ENCODE results near the gene ARHGEF7.

Gene ARHGEF7

GRCh38 chr13:111211789-111212516, 96.8 kb downstream of the ARHGEF7 start:
- H3K27me3 ChIP-seq (ENCODE audit: control insufficient read depth, insufficient read depth, low read length): no peaks in the 10 kb centered on the region
- H3K4me1 ChIP-seq (ENCODE audit: control insufficient read depth, insufficient read depth, low read length): peaks cover 8% of the 10 kb centered on the region
- H3K9me3 ChIP-seq (ENCODE audit: control insufficient read depth, low read length): no peaks in the 10 kb centered on the region
- no peaks in the 10 kb centered on the region for H3K36me3 ChIP-seq (ENCODE audit: control insufficient read depth, insufficient read depth, low read length)
- H3K9ac ChIP-seq (ENCODE audit: low read length): no peak overlapping the region
- H3K4me3 ChIP-seq (ENCODE audit: low read length): no peak overlapping the region

GRCh38 chr13:111212517-111212873, 97.4 kb downstream of the ARHGEF7 start:
- Histone ChIP-seq H3K36me3 (ENCODE audit: control insufficient read depth, insufficient read depth, low read length) (no peaks in the 10 kb centered on the region), H3K4me1 (ENCODE audit: control insufficient read depth, insufficient read depth, low read length) (peaks cover 8% of the 10 kb centered on the region), H3K4me3 (ENCODE audit: low read length) (no peak overlapping the region), H3K9ac (ENCODE audit: low read length) (no peak overlapping the region), H3K9me3 (ENCODE audit: control insufficient read depth, low read length) (no peaks in the 10 kb centered on the region), H3K27me3 (ENCODE audit: control insufficient read depth, insufficient read depth, low read length) (no peaks in the 10 kb centered on the region)

GRCh38 chr13:111213964-111214726, 99.0 kb downstream of the ARHGEF7 start:
- Histone ChIP-seq H3K9me3 (ENCODE audit: control insufficient read depth, low read length) (no peaks in the 10 kb centered on the region), H3K4me3 (ENCODE audit: low read length) (no peak overlapping the region), H3K27me3 (ENCODE audit: control insufficient read depth, insufficient read depth, low read length) (no peaks in the 10 kb centered on the region), H3K9ac (ENCODE audit: low read length) (no peak overlapping the region), H3K36me3 (ENCODE audit: control insufficient read depth, insufficient read depth, low read length) (no peaks in the 10 kb centered on the region), H3K4me1 (ENCODE audit: control insufficient read depth, insufficient read depth, low read length) (peaks cover 8% of the 10 kb centered on the region)

GRCh38 chr13:111215081-111216047, 100.3 kb downstream of the ARHGEF7 start:
- no peak overlapping the region for H3K9ac ChIP-seq (ENCODE audit: low read length)
- no peaks in the 10 kb centered on the region for H3K27me3 ChIP-seq (ENCODE audit: control insufficient read depth, insufficient read depth, low read length)
- H3K9me3 ChIP-seq (ENCODE audit: control insufficient read depth, low read length): no peaks in the 10 kb centered on the region
- H3K4me3 ChIP-seq (ENCODE audit: low read length): no peak overlapping the region
- H3K4me1 ChIP-seq (ENCODE audit: control insufficient read depth, insufficient read depth, low read length): no peaks in the 10 kb centered on the region
- no peaks in the 10 kb centered on the region for H3K36me3 ChIP-seq (ENCODE audit: control insufficient read depth, insufficient read depth, low read length)

- Histone ChIP-seq H3K9me3 (ENCODE audit: control insufficient read depth, low read length) (no peaks in the 10 kb centered on the region), H3K9ac (ENCODE audit: low read length) (no peak overlapping the region), H3K36me3 (ENCODE audit: control insufficient read depth, insufficient read depth, low read length) (no peaks in the 10 kb centered on the region), H3K4me3 (ENCODE audit: low read length) (no peak overlapping the region), H3K4me1 (ENCODE audit: control insufficient read depth, insufficient read depth, low read length) (no peaks in the 10 kb centered on the region), H3K27me3 (ENCODE audit: control insufficient read depth, insufficient read depth, low read length) (no peaks in the 10 kb centered on the region)
These were observed 101.3 kb downstream of the ARHGEF7 start for GRCh38 chr13:111216166-111216960.

GRCh38 chr13:111217641-111218040, 102.5 kb downstream of the ARHGEF7 start:
- Histone ChIP-seq H3K36me3 (ENCODE audit: control insufficient read depth, insufficient read depth, low read length) (no peaks in the 10 kb centered on the region), H3K4me3 (ENCODE audit: low read length) (no peak overlapping the region), H3K27me3 (ENCODE audit: control insufficient read depth, insufficient read depth, low read length) (no peaks in the 10 kb centered on the region), H3K9me3 (ENCODE audit: control insufficient read depth, low read length) (no peaks in the 10 kb centered on the region), H3K9ac (ENCODE audit: low read length) (no peak overlapping the region), H3K4me1 (ENCODE audit: control insufficient read depth, insufficient read depth, low read length) (no peaks in the 10 kb centered on the region)

- Histone ChIP-seq H3K36me3 (ENCODE audit: control insufficient read depth, insufficient read depth, low read length) (no peaks in the 10 kb centered on the region), H3K4me1 (ENCODE audit: control insufficient read depth, insufficient read depth, low read length) (no peaks in the 10 kb centered on the region), H3K27me3 (ENCODE audit: control insufficient read depth, insufficient read depth, low read length) (no peaks in the 10 kb centered on the region), H3K4me3 (ENCODE audit: low read length) (no peak overlapping the region), H3K9me3 (ENCODE audit: control insufficient read depth, low read length) (no peaks in the 10 kb centered on the region), H3K9ac (ENCODE audit: low read length) (no peak overlapping the region)
These were observed 104.2 kb downstream of the ARHGEF7 start for GRCh38 chr13:111219280-111219679.

- Histone ChIP-seq H3K36me3 (ENCODE audit: control insufficient read depth, insufficient read depth, low read length) (no peaks in the 10 kb centered on the region), H3K9me3 (ENCODE audit: control insufficient read depth, low read length) (no peaks in the 10 kb centered on the region), H3K4me1 (ENCODE audit: control insufficient read depth, insufficient read depth, low read length) (no peaks in the 10 kb centered on the region), H3K9ac (ENCODE audit: low read length) (no peak overlapping the region), H3K27me3 (ENCODE audit: control insufficient read depth, insufficient read depth, low read length) (no peaks in the 10 kb centered on the region), H3K4me3 (ENCODE audit: low read length) (no peak overlapping the region)
These were observed 104.8 kb downstream of the ARHGEF7 start for GRCh38 chr13:111219950-111220349.

- H3K9me3 ChIP-seq (ENCODE audit: control insufficient read depth, low read length): no peaks in the 10 kb centered on the region
- no peak overlapping the region for H3K9ac ChIP-seq (ENCODE audit: low read length)
- no peaks in the 10 kb centered on the region for H3K36me3 ChIP-seq (ENCODE audit: control insufficient read depth, insufficient read depth, low read length)
- H3K4me1 ChIP-seq (ENCODE audit: control insufficient read depth, insufficient read depth, low read length): no peaks in the 10 kb centered on the region
- H3K4me3 ChIP-seq (ENCODE audit: low read length): no peak overlapping the region
- no peaks in the 10 kb centered on the region for H3K27me3 ChIP-seq (ENCODE audit: control insufficient read depth, insufficient read depth, low read length)
These were observed 110.1 kb downstream of the ARHGEF7 start for GRCh38 chr13:111225166-111225565.

GRCh38 chr13:111225810-111226546, 110.9 kb downstream of the ARHGEF7 start:
- no peaks in the 10 kb centered on the region for H3K36me3 ChIP-seq (ENCODE audit: control insufficient read depth, insufficient read depth, low read length)
- no peaks in the 10 kb centered on the region for H3K27me3 ChIP-seq (ENCODE audit: control insufficient read depth, insufficient read depth, low read length)
- H3K4me1 ChIP-seq (ENCODE audit: control insufficient read depth, insufficient read depth, low read length): no peaks in the 10 kb centered on the region
- no peak overlapping the region for H3K4me3 ChIP-seq (ENCODE audit: low read length)
- H3K9me3 ChIP-seq (ENCODE audit: control insufficient read depth, low read length): no peaks in the 10 kb centered on the region
- no peak overlapping the region for H3K9ac ChIP-seq (ENCODE audit: low read length)

GRCh38 chr13:111227405-111227804, 112.3 kb downstream of the ARHGEF7 start:
- Histone ChIP-seq H3K4me3 (ENCODE audit: low read length) (no peak overlapping the region), H3K9ac (ENCODE audit: low read length) (no peak overlapping the region), H3K9me3 (ENCODE audit: control insufficient read depth, low read length) (no peaks in the 10 kb centered on the region), H3K27me3 (ENCODE audit: control insufficient read depth, insufficient read depth, low read length) (no peaks in the 10 kb centered on the region), H3K36me3 (ENCODE audit: control insufficient read depth, insufficient read depth, low read length) (no peaks in the 10 kb centered on the region), H3K4me1 (ENCODE audit: control insufficient read depth, insufficient read depth, low read length) (no peaks in the 10 kb centered on the region)

Measured in mucosa of stomach (tissue), 1 donor.